Measurements from ENCODE around the gene NCOA1.

DNA sequence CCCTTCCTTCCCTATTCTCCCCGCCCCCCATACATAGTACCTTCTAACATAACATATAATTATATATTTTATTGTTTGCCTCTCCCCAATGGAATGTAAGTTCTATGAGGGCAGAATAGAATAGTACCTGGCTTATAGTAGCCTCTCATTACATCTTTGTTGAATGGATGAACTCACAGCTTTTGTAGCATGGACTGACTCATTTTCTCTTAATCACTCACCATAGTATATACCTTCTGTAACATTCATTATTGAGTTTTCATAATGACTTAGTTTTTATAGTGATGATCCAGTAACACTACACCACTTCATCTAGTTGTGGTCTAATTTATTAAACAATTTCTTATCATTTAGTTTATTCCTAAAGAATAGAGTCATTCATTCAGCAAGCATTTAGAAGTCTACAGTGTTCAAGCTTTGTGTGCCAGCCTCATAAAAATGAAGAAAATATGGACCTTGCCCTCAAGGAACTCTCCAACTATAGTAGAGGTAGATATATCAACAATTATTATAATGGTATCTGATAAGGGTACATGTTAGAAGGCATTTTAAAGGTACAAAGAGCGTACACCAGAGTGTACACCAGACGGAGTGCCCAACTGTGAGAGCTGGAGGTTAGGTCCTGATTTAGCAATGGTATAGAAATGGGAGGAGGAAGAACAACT lies 31.1 kb downstream of the NCOA1 start:
- TF ChIP-seq EZH2 (IDR thresholded peaks at IDR 0.05; ENCODE audit: borderline replicate concordance, low read depth, low read length, poor library complexity, severe bottlenecking) (no peak), CTCF (conservative IDR thresholded peaks at IDR 0.05; ENCODE audit: low read depth, low read length) (no peak)

Measured in A673 (cell line).